Neural progenitor cell (in vitro differentiated cells): ENCODE measurements around the gene LRRTM4. TPM values are rescaled to one million over a fixed set of nuclear protein-coding genes. Genes with fewer than 3 reads are reported as not detected.

ENCODE experiments used
- DNase-seq: peaks from one replicate; pipeline ENCODE4 v3.0.0-alpha.2; 2016; ENCODE audit warnings: low spot score
- H2AFZ ChIP-seq: fragments of 200-600 bp; sonication (generic); replicated peaks from 2 replicates; pipeline ENCODE4 v1.6.1; 2016; ENCODE audit warnings: antibody characterized with exemption
- H3F3A ChIP-seq: fragments of 200-600 bp; sonication (generic); 2 replicates; pipeline ENCODE4 v1.6.1; 2016; ENCODE audit warnings: antibody characterized with exemption, low read depth
- H3K27ac ChIP-seq: fragments of 200-600 bp; sonication (generic); 2 replicates; pipeline ENCODE4 v1.5.1; 2016; ENCODE audit warnings: mild to moderate bottlenecking
- H3K27me3 ChIP-seq: fragments of 200-600 bp; sonication (generic); 2 replicates; pipeline ENCODE4 v1.6.1; 2016; ENCODE audit warnings: mild to moderate bottlenecking, moderate library complexity
- H3K36me3 ChIP-seq: fragments of 200-600 bp; sonication (generic); 2 replicates; pipeline ENCODE4 v1.5.1; 2016
- H3K4me1 ChIP-seq: fragments of 200-600 bp; sonication (generic); 2 replicates; pipeline ENCODE4 v1.6.1; 2016; ENCODE audit warnings: mixed run types
- H3K4me2 ChIP-seq: fragments of 200-600 bp; sonication (generic); 2 replicates; pipeline ENCODE4 v1.6.1; 2016
- H3K4me3 ChIP-seq: fragments of 200-600 bp; sonication (generic); 2 replicates; pipeline ENCODE4 v1.5.1; 2016
- H3K79me2 ChIP-seq: fragments of 200-600 bp; sonication (generic); 2 replicates; pipeline ENCODE4 v1.6.1; 2016; ENCODE audit warnings: low read depth
- H3K9ac ChIP-seq: fragments of 200-600 bp; sonication (generic); 2 replicates; pipeline ENCODE4 v1.6.1; 2016
- H3K9me3 ChIP-seq: fragments of 200-600 bp; sonication (generic); 2 replicates; pipeline ENCODE4 v1.5.1; 2016; ENCODE audit warnings: low read depth
- H4K20me1 ChIP-seq: fragments of 200-600 bp; sonication (generic); 2 replicates; pipeline ENCODE4 v1.6.1; 2016; ENCODE audit warnings: low read depth
- H3K27ac Mint-ChIP-seq: 3 replicates; pipeline ENCODE4 v1.8.0; 2021; ENCODE audit warnings: mixed read lengths
- H3K27me3 Mint-ChIP-seq: 2 replicates; pipeline ENCODE4 v1.8.0; 2022; ENCODE audit warnings: low read depth, mild to moderate bottlenecking, inconsistent platforms, moderate library complexity, mixed read lengths; ENCODE audit not compliant: insufficient read depth
- H3K36me3 Mint-ChIP-seq: 3 replicates; pipeline ENCODE4 v1.8.0; 2021; ENCODE audit warnings: mixed read lengths
- H3K4me1 Mint-ChIP-seq: 3 replicates; pipeline ENCODE4 v1.8.0; 2021; ENCODE audit warnings: mixed read lengths
- H3K4me3 Mint-ChIP-seq: 3 replicates; pipeline ENCODE4 v1.8.0; 2021; ENCODE audit warnings: mild to moderate bottlenecking, moderate library complexity, mixed read lengths
- H3K9me3 Mint-ChIP-seq: 3 replicates; pipeline ENCODE4 v1.8.0; 2020; ENCODE audit warnings: mixed read lengths
- EZH2 ChIP-seq: fragments of 200-600 bp; sonication (generic); IDR thresholded peaks from 2 replicates; pipeline ENCODE4 v1.6.1; 2017; ENCODE audit warnings: antibody characterized with exemption, mild to moderate bottlenecking, moderate library complexity
- EZH2phosphoT487 ChIP-seq: fragments of 200-600 bp; sonication (generic); IDR thresholded peaks from 2 replicates; pipeline ENCODE4 v1.6.1; 2017; ENCODE audit warnings: antibody characterized with exemption
- total RNA-seq: library from RNA; depleted of rRNA; stranded (reverse); fragments of >200 nt; gene quantifications from 2 replicates; pipeline ENCODE4 v1.2.3, GENCODE V29; 2015; ENCODE audit warnings: low replicate concordance
- TF ChIP-seq, protein P1 (sequence below): fragments of 200-600 bp; sonication (generic); IDR thresholded peaks from 2 replicates; pipeline ENCODE4 v1.5.1; 2017; ENCODE audit warnings: antibody characterized with exemption, mild to moderate bottlenecking

Gene LRRTM4
- total RNA-seq, 1 donor from 2014 or later: 20.4 TPM

DNA sequence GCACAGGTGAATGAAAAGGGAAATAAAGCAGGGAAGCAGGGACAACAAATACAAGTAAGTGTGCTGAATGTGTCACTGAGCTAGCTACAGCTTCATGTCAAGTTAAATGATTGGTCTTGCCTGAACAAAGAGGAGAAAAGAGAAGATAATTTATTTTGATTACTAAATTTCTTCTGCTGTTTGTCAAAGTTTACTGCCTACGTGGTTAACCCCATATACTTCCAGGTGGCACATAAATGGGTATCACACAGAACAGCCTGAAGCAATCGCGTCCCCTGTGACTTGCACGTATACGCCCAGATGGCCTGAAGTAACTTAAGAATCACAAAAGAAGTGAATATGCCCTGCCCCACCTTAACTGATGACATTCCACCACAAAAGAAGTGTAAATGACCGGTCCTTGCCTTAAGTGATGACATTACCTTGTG lies 434.2 kb downstream of the LRRTM4 start:
- H3K4me1 Mint-ChIP-seq: peaks cover 11% of the 10 kb centered on the region
- Histone ChIP-seq H3F3A (no peaks in the 10 kb centered on the region), H3K9me3 (no peaks in the 10 kb centered on the region), H3K36me3 (no peaks in the 10 kb centered on the region), H2AFZ (no peak overlapping the region), H3K79me2 (no peaks in the 10 kb centered on the region), H3K4me2 (peak overlapping the region; percentile 69), H3K9ac (no peak overlapping the region), H3K4me1 (peaks cover 7% of the 10 kb centered on the region), H4K20me1 (no peaks in the 10 kb centered on the region), H3K27me3 (peaks cover 38% of the 10 kb centered on the region), H3K27ac (no peak overlapping the region), H3K4me3 (peak overlapping the region; percentile 35)
- peaks cover 5% of the 10 kb centered on the region for H3K36me3 Mint-ChIP-seq
- H3K27me3 Mint-ChIP-seq: peaks cover 5% of the 10 kb centered on the region
- H3K9me3 Mint-ChIP-seq: peaks cover 7% of the 10 kb centered on the region
- TF ChIP-seq EZH2phosphoT487: no peak
- TF ChIP-seq, protein P1, sequence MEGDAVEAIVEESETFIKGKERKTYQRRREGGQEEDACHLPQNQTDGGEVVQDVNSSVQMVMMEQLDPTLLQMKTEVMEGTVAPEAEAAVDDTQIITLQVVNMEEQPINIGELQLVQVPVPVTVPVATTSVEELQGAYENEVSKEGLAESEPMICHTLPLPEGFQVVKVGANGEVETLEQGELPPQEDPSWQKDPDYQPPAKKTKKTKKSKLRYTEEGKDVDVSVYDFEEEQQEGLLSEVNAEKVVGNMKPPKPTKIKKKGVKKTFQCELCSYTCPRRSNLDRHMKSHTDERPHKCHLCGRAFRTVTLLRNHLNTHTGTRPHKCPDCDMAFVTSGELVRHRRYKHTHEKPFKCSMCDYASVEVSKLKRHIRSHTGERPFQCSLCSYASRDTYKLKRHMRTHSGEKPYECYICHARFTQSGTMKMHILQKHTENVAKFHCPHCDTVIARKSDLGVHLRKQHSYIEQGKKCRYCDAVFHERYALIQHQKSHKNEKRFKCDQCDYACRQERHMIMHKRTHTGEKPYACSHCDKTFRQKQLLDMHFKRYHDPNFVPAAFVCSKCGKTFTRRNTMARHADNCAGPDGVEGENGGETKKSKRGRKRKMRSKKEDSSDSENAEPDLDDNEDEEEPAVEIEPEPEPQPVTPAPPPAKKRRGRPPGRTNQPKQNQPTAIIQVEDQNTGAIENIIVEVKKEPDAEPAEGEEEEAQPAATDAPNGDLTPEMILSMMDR: no peak
- TF ChIP-seq EZH2: no peak
- no peak for DNase-seq
- H3K4me3 Mint-ChIP-seq: no peak overlapping the region
- H3K27ac Mint-ChIP-seq: no peak overlapping the region

DNA sequence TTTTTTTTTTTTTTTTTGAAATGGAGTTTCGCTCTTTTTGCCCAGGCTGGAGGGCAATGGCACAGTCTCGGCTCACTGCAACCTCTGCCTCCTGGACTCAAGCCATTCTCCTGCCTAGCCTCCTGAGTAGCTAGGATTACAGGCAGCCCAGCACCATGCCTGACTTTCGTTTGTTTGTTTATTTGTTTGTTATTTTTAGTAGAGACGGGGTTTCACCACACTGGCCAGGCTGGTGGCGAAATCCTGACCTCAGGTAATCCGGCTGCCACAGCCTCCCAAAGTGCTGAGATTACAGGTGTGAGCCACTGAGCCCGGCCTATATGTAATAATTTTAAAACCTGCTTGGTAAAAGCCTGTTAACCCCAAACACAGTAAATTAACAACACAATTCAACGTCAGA lies 435.7 kb downstream of the LRRTM4 start:
- no peak for TF ChIP-seq EZH2phosphoT487
- TF ChIP-seq, protein P1: no peak
- Mint-ChIP-seq H3K9me3 (peaks cover 7% of the 10 kb centered on the region), H3K4me3 (no peak overlapping the region), H3K27ac (no peak overlapping the region), H3K36me3 (peaks cover 4% of the 10 kb centered on the region), H3K4me1 (peaks cover 11% of the 10 kb centered on the region), H3K27me3 (peaks cover 5% of the 10 kb centered on the region)
- Histone ChIP-seq H3K4me2 (no peak overlapping the region), H3K9ac (no peak overlapping the region), H3K27me3 (peaks cover 38% of the 10 kb centered on the region), H3K9me3 (no peaks in the 10 kb centered on the region), H3K36me3 (no peaks in the 10 kb centered on the region), H3K79me2 (no peaks in the 10 kb centered on the region), H3F3A (no peaks in the 10 kb centered on the region), H3K4me1 (peaks cover 7% of the 10 kb centered on the region), H3K27ac (no peak overlapping the region), H3K4me3 (no peak overlapping the region), H2AFZ (no peak overlapping the region), H4K20me1 (no peaks in the 10 kb centered on the region)
- no peak for DNase-seq

DNA sequence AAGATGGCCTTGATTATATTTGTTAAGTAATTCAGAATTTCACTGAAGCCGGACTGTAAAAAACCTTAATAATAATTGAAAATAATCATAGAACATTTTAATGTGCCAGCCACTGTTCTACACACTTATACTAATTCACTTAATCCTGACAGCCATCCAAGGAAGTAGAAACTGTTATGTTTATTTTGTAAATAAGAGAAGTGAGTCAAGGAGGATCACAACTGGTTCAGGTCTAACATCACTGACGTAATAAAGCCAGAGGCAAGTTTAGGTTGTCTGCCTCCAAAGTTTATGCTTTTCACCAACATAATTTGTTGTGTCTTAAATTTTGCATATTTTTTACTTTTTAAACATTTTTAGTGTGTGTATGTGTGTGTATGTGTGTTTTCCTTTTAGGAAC lies 436.1 kb downstream of the LRRTM4 start:
- Histone ChIP-seq H3K27me3 (peaks cover 38% of the 10 kb centered on the region), H3F3A (no peaks in the 10 kb centered on the region), H3K36me3 (no peaks in the 10 kb centered on the region), H3K79me2 (no peaks in the 10 kb centered on the region), H4K20me1 (no peaks in the 10 kb centered on the region), H3K4me1 (peaks cover 7% of the 10 kb centered on the region), H3K27ac (no peak overlapping the region), H3K4me2 (no peak overlapping the region), H3K9me3 (no peaks in the 10 kb centered on the region), H3K9ac (no peak overlapping the region), H3K4me3 (no peak overlapping the region), H2AFZ (no peak overlapping the region)
- no peak overlapping the region for H3K4me3 Mint-ChIP-seq
- peaks cover 5% of the 10 kb centered on the region for H3K27me3 Mint-ChIP-seq
- no peak overlapping the region for H3K27ac Mint-ChIP-seq
- peaks cover 11% of the 10 kb centered on the region for H3K4me1 Mint-ChIP-seq
- peaks cover 4% of the 10 kb centered on the region for H3K36me3 Mint-ChIP-seq
- DNase-seq: no peak
- TF ChIP-seq EZH2phosphoT487: no peak
- TF ChIP-seq, protein P1: no peak
- no peak for TF ChIP-seq EZH2
- H3K9me3 Mint-ChIP-seq: peaks cover 6% of the 10 kb centered on the region
